22Rv1 (cell line): ENCODE measurements around the gene EFNB2.

Source experiments
- ZFX ChIP-seq: fragments of 450-650 bp; IDR thresholded peaks from 2 replicates; pipeline ENCODE4 v1.6.1; 2017; ENCODE audit warnings: antibody characterized with exemption, borderline replicate concordance
- TF ChIP-seq, protein P1 (sequence below): fragments of 450-650 bp; IDR thresholded peaks from 2 replicates; pipeline ENCODE4 v1.5.1; 2017; ENCODE audit warnings: mild to moderate bottlenecking

GRCh38 chr13:106492588-106493475 is 42.6 kb downstream of the EFNB2 start:
- TF ChIP-seq, protein P1, sequence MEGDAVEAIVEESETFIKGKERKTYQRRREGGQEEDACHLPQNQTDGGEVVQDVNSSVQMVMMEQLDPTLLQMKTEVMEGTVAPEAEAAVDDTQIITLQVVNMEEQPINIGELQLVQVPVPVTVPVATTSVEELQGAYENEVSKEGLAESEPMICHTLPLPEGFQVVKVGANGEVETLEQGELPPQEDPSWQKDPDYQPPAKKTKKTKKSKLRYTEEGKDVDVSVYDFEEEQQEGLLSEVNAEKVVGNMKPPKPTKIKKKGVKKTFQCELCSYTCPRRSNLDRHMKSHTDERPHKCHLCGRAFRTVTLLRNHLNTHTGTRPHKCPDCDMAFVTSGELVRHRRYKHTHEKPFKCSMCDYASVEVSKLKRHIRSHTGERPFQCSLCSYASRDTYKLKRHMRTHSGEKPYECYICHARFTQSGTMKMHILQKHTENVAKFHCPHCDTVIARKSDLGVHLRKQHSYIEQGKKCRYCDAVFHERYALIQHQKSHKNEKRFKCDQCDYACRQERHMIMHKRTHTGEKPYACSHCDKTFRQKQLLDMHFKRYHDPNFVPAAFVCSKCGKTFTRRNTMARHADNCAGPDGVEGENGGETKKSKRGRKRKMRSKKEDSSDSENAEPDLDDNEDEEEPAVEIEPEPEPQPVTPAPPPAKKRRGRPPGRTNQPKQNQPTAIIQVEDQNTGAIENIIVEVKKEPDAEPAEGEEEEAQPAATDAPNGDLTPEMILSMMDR = no peak
- no peak for TF ChIP-seq ZFX
